Activated naive CD4-positive, alpha-beta T cell (primary cell): Measurements from ENCODE around the gene CDH26.

Experiments
- DNase-seq, 4 experiments: peaks; one replicate each; lab custom pipeline; 2025; lab: John Stamatoyannopoulos, UW

CDH26 gene

DNA sequence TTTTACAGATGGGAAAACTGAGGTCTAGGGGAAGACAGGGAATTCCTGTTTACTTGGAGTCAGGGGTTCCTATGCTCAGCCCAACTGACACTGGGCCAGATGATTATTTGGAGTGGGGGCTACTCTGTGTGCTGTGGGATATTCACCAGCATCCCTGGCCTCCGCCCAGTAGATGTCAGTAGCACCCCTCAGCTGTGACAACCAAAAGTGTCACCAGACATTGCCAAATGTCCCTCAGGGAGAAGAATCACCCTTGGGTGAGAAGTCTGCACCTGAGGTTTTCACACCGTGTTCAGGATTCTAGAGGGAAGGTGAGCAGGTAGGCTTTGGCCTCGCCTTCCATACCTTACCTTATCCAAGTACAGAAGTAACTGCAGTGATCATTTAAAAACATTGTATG lies 27.6 kb downstream of the CDH26 start:
- DNase-seq, result no peak

DNA sequence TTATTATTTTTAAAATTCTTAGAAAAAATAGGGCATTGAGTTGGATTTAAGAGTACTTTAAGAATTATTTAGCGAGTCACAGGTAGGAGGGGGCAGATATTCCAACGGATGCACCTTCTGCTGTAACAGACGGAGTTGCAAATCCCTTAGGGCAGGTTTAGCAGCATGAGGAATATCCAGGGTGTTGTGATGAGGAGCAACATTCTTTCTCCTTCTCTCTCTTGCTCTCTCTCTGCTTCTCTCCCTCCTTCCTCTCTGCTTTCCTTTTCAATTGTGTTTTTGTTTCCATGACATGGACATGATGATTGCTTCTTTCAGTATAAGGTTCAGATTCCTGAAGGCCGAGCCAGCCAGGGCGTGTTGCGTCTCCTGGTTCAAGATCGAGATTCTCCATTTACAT lies 28.9 kb downstream of the CDH26 start:
- no peak for DNase-seq

DNA sequence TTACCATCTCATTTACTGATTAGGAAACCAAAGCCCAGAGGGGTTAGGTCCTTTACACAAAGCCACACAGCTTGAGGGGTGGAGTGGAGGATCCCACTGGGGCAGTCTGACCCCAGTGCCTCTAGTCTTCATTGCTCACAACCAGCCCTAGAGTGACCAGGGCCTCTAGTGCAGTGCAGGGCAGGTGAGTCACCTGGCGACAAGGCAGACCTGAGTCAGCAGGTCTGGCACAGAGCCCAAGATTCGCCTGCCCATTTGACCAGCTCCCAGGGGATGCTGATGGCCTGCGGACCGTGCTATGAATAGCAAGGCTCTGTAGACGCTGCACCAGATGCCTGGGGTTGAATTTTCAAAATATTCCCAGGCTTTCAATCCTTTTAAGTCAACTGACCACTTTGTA lies 29.9 kb downstream of the CDH26 start:
- no peak for DNase-seq

DNA sequence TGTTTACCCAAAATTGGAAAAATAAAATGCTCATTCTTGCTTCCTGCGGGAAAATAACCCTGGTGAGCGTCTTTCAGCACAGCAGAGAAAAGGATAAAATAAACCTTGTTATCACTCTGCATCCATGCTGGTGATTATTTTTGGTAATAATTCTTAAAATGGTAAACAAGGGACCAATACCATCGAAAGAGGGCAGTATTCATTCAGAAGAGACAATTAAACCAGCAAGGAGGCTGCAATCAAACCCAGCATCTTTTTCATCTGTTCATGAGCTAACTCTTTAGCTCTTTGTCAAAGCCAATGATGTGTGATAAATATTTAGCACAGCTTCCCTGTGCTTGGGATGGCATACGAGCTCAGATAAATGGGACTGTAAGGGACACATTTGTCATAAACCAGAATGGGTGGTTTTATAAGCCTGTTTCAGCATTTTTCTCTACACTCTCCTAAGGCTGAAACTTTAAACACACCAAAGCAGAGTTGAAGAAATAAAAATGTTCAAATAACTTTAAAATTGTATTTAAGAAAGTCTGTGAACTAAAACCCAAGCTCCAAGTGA lies 34.4 kb downstream of the CDH26 start:
- DNase-seq, result no peak

DNA sequence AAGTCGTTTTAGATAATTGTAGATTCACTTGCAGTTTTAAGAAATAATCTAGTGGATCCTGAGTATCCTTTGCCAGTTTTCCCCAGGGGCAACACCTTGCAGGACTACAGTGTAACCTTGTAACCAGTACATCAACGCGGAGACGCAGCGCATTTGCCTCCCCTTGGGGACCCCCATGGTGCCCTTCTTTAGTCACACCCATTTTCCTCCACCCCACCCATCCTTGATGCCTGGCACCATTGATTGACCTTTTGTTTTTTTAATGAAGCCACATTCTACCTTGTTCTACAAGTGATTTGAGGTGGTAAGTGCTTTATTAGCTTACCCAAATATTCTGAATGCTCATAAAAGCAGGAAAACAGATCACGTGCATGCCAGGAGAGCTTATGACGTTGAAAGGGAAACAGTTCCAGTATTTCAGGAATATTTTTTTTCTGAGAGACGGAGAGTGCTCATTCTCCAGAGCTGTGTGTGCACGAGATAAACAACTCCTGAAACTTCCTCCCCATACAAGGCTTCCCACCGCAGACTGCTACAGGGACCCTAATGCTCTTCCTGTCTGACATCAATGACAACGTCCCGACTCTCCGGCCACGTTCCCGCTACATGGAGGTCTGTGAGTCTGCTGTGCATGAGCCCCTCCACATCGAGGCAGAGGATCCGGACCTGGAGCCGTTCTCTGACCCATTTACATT lies 35.7 kb downstream of the CDH26 start:
- DNase-seq, result no peak

DNA sequence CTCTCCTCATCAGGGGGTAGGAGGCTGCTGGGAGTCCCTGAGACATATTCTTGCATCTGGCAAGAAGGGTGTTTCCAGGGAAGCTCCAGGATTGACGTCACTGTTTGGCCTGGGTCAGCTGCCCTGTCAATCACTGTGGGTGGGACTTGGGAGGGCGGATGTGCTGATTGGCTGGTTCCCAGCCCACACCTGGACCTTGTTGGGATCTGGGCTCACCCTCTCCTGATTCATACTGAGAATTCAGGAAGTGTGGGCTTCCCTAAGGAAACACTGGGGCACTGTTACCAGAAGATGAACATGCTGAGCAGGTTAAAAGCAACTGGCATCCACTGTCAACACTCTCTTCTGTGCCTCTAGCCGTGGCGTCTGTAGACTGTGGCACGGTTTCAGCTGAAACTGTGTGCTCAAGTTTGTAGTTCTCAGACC lies 36.5 kb downstream of the CDH26 start:
- no peak for DNase-seq

DNA sequence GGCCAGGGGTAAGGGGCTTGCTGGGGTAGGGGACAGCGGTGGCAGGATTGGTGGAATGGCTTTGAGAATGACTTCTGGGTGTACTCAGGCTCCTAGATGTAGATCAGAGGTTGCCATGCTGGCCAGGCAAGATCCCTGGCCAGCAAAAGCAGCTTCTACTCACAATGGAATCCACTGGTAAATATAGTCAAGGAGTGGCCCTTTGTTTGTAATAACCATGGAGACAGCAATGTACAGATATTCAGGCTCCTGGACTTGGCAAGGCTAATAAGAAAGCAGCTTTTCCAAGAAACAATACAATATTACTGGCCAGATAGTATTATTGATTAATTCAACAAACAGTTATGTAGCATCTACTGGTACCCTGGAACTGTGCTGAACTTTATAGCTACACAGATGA lies 37.9 kb downstream of the CDH26 start:
- DNase-seq, result no peak

DNA sequence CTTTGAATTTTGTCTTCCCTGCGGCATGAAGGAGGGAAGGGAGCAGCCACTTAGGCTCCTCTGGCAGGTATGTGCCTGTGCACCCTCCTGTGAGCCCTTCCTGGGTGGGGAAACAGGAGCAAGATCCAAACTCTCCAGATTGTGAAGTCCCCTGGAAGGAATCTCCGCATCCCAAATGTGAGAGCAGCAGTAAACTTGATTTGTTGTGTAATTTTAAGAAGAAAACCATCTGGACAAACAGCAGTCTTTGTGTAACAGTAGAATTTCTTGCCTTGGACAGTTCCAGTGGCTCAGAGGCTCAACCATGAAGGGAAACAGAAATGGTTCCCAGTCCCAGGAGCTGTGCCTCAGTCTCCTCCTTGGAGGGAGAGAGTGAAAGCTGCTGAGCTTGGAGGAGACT lies 39.7 kb downstream of the CDH26 start:
- no peak for DNase-seq

DNA sequence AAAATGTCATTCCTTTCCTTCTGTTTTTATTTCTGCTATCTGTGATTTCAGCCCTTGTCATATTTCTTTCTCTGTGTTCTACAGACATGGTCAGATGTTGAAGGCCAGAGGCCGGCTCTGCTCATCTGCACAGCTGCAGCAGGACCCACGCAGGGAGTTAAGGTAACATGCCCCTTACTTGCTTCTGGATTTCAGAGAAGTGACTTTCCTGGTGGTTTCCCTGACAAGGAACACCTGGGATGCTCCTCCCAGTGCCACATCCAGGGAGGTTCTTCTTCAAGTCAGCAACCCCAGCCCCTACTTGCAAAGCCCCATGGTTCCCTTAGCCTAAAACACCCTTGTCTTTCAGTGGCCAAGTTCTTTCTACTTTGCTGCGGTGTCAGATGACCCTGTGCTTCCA lies 41.3 kb downstream of the CDH26 start:
- DNase-seq, result no peak

DNA sequence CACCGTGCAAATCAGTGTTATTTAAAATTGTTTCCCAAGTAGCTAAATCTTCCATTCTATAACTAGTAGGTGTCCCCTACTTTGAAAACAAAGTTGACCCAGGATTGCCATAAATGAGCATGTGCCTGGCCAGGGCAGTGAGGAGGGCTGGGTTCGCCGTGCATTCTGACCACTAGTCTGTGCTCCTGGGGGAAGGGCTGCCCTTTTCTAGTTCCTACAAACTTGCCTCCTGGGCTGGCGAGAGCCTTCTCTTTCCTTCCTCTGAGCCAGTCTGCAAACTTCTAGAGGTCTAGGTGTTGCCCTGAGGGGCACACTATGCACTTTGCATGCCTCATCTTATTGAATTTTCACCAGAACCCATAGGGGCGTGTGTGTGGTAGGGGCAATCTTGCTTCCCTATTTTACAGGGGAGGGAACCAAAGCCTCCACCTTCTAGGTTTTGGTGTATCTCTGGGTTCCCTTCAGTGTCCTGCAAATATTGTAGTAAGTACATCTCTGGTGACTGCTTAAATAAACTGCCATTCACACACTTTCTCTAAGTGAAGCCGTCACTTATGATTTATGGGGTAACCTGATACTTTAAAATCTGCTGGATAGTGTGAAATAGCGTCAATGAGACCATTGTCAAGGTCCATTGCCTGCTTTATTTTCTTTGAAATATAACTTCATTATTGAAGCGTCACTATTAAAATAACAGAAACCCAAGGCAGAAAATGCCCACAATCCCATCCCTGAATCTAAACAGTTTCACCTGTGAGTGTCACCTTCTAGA lies 42.2 kb downstream of the CDH26 start:
- no peak for DNase-seq

DNA sequence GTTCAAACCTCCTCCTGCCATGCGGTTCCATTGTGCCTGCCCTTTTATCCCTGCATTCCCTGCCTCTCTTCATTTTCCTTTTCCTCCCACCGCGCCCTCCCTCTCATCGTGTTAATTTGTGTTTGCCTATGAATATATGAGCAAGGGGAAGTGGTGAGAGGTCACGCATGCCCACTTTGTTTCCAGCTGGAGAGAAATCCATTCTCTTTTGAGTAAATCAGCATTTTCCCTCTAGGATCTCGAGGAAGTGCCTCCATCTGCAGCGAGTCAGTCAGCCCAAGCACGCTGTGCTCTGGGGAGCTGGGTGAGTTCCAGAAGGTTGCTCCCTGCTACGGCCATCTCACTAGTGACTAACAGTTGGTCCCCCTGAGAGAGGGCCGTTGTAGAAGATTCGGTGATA lies 42.9 kb downstream of the CDH26 start:
- DNase-seq, result no peak

DNA sequence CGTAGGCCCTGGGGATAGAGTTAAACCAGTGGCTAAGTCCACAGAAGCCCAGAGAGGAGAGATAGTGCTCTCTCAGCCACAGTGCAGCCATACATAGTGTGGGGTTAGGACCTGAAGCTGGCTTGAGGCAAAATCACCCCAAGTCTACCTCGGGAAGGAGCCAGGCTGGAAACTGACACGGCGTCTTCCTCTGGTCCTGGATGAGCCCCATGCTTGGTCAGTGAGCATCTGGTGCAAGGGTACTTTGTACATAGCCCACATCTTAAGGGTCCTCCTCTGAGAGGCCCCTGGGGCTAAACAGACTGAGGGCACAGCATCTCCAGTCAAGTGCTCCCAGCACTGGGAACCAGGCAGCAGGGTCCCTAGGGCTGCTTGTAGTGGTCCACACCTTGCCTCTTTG lies 45.6 kb downstream of the CDH26 start:
- DNase-seq, result no peak

DNA sequence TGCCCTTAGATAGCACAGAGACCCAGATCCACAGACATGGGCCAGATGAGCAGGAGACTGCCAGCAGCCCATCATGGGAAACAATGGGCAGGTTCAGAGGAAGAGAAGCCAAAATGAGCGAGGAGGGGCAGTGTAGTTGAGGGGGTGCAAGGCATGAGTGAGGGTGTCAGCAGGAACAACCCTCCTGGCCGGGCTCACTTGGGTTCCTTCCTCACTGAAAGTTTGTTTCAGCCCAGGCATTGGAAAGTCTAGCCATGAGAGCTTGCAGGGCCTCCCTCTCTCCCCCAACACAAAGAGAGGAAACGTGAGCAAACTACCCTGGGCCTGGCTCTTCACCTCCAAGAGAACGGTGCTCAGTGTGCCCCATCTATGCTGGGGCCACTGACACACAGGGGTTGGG lies 48.0 kb downstream of the CDH26 start:
- no peak for DNase-seq

DNA sequence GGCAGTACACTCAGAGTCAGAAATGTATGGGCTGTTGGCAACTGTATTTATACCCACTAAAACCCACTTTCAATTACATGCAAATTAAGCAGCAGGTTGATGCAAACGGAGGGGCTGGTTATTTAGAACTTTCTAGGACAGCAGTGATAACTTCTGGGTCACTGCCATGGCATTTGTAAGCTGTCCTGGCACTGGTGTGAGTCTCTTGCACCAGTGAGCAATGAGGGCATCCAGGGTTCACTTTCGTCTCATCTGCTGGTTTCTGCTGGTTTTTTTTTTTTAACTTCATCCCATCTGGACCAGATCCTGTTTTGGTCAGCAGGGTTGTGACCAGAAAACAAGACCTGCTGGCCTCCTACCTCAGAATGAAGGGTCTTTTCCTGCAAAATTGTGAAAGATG lies 49.2 kb downstream of the CDH26 start:
- DNase-seq, result no peak

DNA sequence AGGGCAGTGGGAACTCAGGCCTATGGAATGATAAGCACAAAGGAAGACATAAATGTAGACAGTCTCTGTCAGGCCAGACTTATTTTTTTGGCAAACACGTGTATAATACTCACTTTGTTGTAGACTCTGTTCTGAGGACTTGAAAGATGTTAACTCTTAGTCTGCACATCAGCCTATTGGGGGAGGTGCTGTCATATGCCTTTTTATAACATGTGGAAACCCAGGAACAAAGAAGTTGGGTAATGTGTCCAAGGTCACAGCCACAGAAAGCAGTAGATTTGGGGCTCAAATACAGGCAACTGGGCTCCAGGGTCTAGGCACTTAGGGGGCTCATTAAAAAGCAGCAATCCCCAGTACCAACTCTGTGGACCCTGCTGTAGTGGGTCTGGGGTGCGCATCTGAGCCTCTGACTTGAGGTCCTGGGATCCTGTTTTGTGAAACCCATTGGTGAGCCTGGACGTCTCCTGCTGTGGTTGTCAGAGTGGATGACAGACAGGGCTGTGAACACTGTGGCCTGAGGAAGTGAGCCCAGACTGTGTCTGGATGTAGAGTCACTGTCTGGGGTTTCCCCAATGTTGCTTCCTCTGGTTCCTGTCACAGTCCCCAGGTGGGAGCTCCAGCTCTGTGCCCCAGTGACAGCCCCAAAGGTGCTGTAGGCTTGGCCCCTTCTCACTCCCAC lies 50.0 kb downstream of the CDH26 start:
- DNase-seq, result no peak

DNA sequence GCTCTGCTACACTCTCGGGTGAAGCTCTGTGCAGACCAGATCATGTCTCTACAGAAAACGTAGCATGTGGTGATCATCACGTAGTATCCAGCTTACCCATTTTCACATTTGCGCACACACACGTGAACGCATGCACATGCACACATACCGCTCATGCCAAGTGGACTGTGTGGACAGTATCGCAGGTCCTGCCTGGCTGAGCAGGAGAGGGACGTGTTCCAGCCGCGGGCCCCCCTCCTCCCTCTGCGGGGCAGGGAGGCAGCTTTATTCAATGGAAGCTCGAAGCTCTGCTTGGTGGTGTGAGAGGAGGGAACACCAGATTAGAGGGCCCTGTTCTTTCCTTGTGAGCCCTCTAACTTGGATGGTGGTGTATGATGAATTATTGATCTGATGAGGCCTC lies 51.1 kb downstream of the CDH26 start:
- DNase-seq, result no peak

DNA sequence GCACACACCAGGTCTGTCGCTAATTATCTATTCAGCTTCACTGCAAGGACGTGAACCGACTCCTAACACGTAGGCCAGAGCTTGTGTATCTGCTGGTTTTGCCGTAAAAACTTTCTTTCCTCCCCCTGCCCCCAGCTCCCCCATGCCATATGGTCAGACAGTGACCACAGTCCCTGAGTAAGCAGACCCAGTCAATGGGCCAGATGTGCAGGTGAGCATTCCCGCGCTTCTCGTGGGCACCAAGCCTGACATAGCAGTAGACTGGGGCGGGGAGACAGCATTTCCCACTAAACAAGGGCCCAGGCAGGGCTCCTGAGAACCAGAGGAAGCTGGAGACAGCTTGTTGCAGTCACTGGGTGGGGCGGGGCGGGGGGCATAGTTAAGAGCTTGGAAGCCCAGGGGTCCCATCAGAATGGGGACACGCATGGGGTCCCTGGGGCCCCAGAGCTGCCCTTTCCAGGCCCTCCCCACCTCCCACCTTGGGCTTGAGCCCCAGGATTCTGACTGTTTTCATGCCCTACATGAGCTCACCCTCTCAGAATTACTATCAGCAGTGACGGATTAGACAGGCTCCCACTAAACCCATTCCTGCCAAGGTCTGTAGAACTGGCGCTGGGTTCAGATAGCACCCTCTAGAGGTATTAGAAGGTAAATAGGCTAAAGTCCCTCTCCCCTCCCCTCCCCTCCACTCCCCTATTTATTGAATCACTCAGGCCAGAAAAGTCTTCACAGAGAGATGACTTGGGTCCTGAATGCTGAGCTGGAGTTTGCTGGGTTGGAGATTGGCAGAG lies 51.8 kb downstream of the CDH26 start:
- no peak for DNase-seq

DNA sequence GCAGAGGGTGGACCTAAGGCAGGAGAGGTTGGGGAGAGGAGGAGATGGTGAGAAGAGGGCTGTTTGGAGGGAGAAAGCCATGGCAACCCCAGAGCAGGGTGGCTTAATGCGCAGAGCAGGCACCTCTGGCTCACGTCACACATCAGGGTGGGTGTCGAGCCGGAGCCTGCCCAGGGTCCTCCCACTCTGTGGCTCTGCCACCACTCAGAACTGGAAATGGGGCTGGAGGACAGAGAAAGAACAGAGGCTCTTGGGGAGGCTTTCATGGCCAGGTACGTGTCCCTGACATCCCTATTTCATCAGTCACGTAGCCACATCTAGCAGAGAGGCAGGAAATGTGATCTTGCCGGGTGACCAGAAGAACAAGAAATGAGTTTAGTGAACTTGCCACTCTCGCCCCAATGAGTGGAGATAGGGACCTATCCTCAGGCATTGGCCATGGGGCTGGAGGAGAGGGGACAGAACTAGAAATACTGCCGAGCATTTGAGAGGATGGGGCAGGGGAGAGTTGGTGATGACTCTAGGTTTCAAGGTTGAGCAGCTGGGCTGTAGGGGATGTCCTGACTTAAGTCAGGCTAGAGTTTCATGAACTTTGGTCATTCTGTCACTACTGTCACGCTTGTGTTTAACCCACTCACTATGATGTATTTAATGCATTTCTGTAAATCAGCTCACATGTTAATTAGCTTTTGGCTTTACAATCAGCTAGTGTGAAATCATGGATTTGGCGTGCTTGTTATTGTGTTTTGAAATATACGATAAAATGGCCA lies 52.7 kb downstream of the CDH26 start:
- DNase-seq, result no peak

DNA sequence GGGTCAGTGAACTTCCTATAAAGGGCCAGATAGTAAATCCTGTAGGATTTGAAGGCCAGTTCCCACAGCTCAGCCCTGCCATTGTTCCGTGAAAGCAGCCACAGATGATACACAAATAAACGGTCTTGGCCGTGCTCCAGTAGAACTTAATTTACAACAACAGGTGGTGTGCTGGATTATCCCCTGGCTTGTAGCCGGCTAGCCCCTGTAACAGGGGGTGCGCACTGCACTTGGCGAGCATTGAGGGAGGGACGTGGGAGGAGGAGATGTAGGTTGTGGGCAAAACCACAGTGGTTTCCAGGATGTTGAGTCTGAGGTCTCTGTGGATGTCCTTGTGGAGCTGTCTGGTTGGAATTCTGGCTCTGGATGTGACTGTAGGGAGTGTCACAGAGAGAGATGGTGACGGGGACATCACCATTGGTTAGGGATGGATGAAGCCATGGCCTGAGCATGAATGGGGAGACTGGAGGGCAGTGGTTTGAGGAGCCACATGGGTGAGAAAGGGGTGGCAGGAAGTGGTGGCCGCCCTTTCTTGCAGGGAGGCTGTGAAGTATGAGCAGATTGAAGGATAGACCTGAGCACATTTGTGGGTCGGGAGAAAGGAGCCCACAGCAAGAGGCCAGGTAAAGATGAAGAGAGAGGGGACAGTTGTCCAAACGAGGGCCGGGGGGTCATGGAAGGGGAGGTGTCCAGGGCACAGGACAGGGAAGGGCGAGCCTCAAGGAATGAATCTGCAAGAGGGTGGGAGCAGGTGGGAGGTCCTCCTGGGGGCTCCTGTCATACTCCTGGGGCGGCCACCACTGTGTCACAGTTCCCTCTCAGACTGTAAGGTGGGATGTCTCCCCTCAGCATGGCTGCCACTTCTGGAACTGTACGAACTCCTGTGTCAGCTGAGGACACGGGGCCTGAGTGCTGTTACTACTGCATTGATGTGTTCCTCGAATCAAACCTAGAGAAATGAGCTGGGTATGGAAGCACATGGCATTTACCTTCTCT lies 53.6 kb downstream of the CDH26 start:
- no peak for DNase-seq
